ENCODE measurements around the gene BACH2. TPM values are rescaled to one million over a fixed set of nuclear protein-coding genes. Genes with fewer than 3 reads are reported as not detected.
"Not testable (repeated sequence)": the region's sequence is repeated elsewhere in the genome, so short reads cannot be mapped to it uniquely, and the experiment has no call there.

BACH2 gene
- total RNA-seq, 1 donor from 2014 or later = 2.8 TPM

DNA sequence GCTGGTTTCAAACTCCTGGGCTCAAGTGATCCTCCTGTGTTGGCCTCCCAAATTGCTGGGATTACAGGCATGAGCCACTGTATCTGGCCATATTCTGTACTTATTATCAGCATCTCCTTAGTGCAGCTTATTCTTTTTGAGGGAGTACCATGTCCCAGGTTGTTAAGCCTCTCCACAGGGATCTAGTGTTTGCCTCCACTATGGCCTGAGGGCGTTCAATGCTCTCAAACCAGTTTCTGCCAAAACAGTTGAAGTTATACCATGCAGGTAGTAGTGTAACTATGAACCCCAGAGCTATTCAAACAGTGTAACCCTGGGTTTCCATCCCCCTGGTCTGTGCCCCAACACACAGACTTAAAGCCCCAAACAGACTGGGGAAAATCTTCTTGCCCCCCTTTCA, 81.7 kb downstream of the BACH2 start:
- no peak for DNase-seq (ENCODE audit: low read depth in 2 of 2)

DNA sequence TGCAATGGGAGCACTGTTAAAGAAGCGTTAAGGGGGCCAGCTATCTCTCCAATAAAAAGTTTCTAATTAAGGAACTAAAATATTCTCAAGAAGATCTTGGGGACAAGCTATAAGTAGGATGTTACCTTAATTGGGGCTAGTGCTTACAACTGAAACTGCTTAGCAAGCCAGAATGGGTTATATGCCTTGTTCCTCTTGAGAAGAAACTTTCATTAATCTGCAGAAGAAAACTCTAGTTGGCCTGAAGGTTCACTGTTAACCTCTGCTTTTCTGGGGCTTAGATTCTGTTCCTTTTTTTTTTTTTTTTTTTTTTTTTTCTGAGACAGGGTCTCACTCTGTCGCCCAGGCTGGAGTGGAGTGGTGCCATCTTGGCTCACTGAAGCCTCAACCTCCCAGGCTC, 82.2 kb downstream of the BACH2 start:
- DNase-seq (ENCODE audit: low read depth in 2 of 2) = no peak

DNA sequence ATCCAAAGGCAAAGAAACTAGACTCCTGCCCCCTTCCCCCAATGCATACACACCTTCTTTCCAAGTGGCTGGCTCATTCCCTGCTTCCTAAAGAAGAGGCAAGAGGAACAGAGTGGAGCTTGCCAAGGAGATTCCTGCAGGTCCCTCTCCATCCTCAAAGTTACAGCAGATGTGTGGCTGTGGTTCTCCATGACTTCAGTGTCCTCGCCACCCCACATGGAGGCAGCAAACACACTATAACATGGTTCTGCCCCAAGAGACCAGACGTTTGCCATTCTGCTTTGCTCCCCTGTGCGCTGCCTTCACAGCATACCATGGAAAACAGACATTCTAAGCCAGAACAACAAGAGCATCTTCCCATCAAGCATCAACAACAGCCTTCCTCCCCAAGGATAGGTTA, 84.4 kb downstream of the BACH2 start:
- DNase-seq (ENCODE audit: low read depth in 2 of 2) = no peak

DNA sequence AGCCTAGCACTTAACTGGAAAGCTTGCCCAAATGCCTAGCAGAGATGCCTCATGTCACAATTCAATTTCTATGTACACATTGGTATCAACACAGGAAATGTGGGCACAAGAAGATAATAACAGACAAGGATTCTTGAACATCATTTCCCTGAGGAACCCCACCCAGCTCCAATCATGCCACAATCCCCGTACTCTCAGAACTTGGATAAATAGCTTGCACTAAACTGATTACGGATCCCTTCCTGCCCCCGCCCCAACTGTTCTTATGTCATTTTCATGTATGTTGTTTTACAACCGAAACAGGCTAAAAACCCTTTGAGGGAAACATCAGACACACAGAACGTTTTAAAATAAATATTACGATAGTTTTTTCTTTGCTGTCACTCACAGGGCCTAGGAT, 87.1 kb downstream of the BACH2 start:
- no peak for DNase-seq (ENCODE audit: low read depth in 2 of 2)

DNA sequence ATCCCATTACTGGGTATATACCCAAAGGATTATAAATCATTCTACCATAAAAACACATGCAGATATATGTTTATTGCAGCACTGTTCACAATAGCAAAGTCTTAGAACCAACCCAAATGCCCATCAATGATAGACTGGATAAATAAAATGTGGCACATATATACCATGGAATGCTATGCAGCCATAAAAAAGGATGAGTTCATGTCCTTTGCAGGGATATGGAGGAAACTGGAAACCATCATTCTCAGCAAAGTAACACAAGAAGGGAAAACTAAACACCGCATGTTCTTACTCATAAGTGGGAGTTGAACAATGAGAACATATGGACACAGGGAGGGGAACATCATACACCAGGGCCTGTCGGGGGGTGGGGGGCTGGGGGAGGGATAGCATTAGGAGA, 88.0 kb downstream of the BACH2 start:
- DNase-seq (ENCODE audit: low read depth in 2 of 2) = not testable (repeated sequence)

DNA sequence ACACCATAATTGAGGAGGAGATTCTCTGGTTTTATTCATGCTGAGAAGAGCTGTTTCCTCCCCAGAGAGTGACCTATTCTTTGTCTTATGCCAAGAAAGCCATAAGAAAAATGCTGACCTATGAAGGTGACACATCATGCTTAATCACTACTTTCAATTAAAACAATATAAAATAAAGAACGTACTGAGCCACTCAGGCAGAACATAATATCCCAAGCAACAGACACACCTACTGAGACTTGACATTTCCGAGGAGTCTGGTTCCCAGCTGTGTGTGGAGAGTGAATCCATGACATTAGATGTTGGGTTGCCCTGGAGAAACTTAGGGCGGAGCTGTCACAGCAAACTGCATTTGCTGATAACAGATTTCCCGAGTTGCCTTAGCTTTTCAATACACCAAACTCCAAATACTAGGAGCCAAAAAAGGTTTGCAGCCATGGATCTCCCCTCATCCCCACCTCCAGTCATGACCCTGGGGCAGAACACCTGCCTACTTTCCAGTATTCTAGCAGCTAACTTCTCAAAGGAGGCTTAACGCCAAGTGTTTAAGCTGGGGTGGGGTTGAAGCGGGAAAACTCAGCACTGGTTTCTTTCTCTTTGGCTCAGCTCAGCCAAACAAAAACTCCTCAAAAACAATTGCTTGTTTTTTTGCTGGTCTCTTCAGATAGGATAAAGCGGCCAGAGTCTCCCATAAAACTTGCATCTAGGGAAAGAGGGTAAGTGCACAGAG, 92.2 kb downstream of the BACH2 start:
- no peak for DNase-seq (ENCODE audit: low read depth in 2 of 2)

DNA sequence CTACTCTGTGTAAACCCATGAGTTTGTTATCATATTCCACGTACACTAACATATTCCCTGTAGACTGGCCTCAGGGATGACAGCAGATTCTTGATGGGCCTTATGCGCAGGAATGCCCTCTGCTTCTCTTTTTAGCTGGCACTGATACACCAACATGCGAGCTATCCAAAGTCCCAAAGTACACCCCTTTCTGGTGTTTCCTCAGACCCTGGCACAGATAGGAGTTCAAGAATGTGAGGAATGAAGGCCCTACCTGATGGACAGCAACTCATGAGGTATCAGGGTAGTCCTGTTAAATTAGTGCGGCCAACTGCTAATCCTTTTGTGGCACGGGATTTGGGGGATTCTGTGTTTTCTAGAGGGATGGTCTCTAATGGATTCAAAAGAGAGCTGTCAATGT, 93.0 kb downstream of the BACH2 start:
- no peak for DNase-seq (ENCODE audit: low read depth in 2 of 2)

DNA sequence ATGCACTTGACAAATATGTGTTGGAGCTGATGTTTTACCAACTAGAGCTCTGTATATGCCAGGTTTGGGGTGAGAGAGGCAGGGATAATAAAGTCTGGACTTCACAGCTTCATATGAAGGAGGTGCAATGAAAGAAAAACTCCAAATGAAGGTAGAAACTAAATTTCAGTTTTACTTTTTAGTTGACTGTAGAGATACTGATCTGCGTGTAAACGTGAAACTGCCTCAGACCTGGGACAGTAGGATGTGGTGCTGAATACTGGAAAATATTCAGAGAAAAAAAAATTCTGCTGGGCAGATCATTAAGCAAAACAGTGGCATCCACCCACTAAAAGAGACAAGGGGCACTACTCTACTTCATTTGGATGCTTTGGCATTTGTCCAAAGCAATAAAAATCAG, 94.5 kb downstream of the BACH2 start:
- DNase-seq (ENCODE audit: low read depth in 2 of 2) = no peak

DNA sequence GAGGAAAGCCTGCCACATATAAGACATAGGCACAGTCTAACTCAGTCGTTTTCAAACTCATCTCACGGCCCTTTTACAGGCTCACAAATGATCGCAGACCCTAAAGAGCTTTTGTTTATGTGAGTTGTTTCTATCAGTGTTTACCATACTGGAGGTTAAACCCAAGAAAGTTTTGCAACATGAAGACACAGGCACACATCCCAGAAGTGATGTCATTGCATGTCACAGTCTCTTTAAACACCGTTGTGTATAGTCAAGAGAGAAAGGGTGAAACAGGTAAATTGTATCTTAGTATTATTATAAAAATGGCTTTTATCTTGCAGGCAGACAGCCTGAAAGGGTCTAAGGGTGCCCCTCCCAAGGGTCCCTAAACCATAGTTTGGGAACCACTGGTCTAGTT, 96.7 kb downstream of the BACH2 start:
- DNase-seq (ENCODE audit: low read depth in 2 of 2) = no peak

DNA sequence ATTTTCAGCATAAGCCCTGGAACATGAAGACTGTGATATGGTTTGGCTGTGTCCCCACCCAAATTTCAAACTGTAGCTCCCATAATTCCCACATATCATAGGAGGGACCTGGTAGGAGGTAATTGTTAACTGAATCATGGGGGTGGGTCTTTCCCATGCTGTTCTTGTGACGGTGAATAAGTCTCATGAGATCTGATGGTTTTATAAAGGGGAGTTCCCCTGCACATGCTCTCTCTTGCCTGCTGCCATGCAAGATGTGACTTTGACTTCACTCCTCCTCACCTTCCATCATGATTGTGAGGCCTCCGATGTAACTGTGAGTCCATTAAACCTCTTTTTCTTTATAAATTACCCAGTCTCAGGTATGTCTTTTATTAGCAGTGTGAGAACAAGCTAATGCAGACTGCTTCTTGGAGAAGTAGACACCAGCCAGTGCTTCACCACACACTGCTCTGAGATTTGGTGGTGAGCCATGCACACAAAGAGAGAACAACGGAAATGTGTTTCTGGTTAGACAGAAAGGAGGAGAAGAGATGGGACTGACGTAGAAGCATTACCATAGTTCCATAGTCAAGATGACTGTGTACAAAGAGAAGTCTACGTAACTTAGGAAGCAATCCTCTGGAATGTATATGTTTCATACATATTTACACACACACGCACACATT, 97.8 kb downstream of the BACH2 start:
- DNase-seq (ENCODE audit: low read depth in 2 of 2) = no peak

DNA sequence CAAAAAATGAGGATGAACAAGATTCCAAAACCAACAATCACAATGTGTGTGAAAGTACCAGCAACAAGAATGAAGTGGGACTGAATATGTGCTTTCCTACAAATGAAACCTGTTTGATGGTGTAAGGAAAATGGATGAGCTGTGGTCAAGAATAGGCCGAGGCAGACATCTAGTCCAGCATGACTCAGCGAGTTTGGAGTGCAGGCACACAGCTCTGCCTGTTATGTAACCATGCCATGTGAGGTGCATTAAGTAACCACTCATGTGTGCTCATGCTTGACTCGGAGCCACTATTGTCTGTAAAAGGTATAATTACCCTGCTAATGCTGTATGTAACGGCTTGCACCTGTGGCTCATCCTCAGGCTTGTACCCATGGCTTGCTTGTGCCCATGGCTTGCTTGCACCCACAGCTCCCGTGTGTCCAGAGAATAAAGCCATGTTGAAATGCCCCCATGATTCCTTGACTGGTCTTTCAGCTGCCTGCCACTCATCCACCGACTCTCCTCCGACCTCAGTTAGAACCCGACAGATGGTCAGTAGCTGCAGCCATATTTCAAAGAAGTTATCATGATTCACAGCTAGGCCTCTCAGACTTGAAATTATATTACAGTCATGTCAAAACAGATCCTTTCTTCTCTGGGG, 98.7 kb downstream of the BACH2 start:
- no peak for DNase-seq (ENCODE audit: low read depth in 2 of 2)

DNA sequence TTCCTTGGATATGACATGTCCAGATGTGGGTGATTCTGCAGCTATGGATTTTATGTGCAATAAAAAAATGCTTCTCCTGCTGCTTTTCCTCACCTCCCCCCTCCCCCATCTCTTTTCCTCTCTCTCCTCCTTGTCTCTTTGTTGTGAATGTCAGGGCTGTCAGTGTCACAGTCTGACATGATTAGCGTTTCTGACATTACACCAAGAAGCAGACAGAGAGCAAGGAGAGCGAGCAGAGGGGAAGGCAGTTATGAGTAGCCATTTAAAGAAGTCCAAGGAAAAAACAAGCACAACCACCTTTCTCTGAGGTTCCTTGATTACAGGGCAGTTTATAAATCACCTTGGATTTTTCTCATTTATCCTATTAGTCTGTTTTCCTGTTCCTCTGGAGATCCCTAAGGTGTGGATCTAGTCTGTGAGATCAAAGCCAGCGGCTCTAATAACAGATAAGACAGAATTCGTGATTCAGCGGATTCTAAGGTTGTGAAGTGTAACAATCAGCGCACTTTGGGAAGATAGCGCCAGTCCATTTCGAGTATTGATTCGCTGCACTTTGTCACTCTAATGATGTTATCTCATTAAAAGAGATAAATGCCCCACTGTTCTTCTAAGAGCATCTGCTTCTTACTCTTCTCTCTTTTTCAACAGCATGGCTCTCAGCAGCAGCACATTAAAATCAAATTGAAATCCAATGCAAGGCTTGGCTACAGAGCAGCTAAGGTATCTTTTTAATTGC, 101.4 kb downstream of the BACH2 start:
- DNase-seq (ENCODE audit: low read depth in 2 of 2) = no peak

DNA sequence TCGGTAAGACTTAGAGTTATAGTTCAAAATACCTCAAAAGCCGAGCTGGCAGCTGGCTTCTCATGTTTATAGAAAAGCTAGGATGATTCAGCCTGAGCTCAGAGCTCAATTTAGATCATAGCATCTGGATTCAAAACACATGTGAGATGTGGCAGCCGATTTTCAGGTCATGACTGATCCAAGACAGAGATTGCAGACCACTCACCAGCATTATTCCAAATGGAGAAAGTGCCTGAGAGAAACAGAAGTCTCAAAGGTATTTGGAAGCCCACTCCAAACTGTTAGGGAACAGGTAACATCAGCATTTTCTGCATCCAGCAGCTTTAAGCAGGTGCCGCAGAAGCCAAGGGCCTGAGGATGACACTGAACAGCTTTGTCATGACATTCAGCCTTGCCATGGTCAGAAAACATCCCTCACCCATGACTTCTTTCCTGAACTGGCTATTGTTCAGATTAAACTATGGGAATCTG, 102.2 kb downstream of the BACH2 start:
- peak; percentile 55 to 74 for DNase-seq (ENCODE audit: low read depth in 2 of 2)

DNA sequence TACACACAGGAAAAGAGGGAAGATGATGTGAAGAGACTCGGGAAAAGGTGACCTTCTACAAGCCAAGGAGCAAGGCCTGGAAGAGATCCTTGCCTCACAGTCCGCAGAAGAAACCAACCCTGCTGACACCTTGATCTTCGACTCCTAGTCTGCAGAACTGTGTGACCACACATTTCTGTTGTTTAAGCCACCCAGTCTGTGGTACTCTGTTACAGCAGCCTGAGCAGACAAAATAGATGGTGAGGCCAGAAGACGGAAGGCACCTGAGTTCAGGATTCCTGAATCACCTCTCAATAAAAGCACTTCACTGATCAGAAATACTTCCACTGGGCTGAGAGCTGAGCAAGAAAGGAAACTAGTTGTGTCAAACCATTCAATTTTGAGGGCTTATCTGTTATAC, 103.3 kb downstream of the BACH2 start:
- DNase-seq (ENCODE audit: low read depth in 2 of 2) = no peak

DNA sequence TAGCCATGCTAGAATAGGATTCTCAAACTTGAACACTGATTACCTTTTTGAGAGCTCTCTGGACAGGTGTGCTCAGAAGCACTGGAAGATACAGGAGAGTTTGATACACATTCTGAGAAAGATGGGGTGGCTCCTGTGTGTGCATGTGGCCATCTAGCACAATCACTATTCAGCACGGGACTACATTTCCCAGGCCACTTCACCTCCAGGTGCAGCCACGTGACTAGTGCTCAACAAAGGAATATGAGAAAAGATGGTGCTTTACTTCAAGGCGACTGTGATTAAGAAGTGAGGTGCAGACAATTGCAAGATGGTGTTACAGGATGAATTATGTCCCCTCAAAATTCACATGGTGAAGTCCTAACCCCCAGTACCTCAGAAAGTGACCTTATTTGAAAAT, 103.8 kb downstream of the BACH2 start:
- no peak for DNase-seq (ENCODE audit: low read depth in 2 of 2)

DNA sequence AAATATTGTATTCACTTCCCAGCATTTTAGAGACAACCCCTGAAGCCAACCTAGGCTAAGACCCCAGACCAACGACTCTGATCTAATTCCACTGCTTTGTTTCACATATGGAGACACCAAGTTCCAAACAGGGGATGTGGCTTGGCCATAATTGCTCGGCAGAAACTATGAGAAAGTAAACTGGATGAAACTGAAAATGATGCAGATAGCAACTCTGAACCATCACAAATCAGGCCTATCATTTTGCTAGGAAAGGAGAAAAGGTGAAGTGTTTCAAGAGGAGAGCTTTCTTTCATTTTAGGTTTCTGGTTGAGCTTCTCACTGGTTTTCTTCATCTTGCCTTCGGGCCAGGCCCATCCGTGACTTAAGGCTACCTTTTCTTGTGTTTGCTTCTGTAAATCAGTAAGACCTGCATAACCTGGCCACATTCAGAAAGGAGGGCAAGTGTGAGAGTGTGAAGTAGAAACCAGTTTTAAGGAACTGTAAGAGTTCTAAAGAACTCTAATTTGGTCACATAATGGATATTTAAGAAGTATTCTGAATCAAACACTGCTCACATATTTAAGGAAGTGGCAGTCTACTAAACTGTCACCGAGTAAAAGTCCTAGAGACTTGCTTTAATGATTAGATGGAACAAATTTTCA, 105.8 kb downstream of the BACH2 start:
- DNase-seq (ENCODE audit: low read depth in 2 of 2) = no peak

DNA sequence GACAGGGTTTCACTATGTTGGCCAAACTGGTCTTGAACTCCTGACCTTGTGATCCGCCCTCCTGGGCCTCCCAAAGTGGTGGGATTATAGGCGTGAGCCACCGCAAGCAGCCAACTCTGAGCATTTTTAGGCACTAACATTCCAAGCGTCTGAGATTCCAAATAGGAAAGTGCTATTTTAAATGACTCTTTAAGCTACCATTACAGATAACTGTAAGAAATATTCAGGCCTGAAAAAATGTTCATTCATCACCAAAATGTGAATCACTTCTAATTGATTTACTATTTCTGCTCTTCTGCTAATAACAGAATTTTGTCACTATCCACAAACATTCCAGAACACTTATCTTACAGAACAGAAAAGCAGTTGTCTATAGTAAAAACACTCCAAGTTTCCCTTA, 106.5 kb downstream of the BACH2 start:
- no peak for DNase-seq (ENCODE audit: low read depth in 2 of 2)

DNA sequence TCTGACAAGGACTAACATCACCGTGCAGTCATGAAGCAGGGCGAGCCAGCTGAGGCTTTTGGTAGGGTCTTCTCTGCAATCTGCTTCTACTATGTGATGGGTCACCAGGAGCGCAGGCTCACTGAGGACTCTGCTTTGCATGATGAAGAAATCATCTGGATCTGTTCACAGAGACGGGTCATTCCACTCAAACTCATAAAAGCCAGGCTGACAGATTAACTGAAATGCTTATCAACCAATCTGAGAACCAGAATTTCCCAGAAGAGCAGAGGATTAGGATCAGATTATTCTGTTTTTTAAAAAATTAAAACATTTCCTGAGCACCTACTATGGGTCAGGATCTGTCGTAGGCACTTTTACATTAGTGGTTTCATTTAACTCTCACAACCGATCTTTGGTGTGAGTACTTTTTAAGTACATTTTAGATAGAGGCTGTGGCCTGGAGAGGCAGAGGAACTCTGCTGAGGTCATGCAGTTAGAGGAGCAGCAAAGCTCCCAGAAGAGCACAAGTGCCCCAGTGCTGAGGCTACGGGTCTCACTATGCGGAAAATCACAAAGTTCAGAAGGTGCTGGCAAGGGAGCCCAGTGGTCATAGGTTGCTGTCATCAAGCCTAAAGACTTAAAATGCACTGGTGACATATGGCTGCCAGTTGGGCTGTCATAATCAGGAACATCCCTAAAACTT, 109.1 kb downstream of the BACH2 start:
- DNase-seq (ENCODE audit: low read depth in 2 of 2) = no peak

DNA sequence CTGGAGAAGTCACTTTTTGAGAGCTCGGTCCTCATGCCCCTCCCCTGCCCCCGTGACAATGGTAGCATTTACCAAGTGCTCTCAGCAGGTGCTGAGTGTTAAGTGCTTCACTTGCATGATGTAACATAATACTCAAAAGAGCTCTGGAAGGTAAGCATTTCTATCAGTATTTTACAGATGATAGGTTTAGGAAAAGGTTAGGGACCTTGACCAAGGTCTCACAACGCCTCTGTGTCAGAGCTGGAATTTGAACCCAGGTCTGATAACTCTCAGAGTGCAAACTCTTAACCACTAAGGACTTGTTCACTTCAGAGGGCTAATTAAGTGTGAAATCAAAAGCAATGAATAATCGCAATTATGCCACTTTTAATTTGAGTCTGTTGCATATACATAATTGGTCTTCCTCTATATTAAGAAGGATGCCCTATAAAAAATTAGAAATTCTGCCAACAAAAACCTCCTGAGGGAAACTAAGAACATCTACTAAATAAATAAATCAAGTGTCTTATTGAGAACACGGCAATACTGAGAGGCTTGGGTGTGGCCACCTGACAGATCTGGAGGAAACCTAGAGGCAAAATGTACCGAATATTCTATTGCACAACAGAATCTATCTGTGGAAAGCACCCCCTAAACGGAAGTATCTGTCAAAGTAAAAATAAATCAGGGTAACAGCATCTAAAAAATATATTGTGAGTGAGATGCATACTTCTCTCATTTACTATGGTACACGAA, 109.8 kb downstream of the BACH2 start:
- DNase-seq (ENCODE audit: low read depth in 2 of 2) = no peak

DNA sequence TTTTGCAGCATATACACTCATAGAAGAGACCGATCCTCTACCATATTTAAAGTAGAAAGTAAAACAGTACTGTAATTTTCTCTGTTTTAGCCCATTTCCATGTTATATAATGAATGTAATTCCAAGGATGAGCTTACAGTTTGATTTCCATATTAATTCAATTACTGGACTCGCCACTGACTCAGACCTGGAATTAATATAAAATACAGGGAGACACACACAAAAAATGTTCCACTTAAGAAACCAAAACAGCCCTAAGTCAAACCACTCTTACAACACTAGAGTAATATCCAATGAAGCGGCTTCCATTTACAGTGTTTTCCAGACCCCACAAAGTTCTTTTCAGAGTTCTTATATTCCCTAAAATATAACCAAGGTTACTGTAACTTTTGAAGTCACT, 110.6 kb downstream of the BACH2 start:
- no peak for DNase-seq (ENCODE audit: low read depth in 2 of 2)

Data from lung microvascular endothelial cell (primary cell).